Activated CD4-positive, alpha-beta T cell treated with anti-CD3 and anti-CD28 coated beads for 36 hours (primary cell): Measurements from ENCODE around the gene ITGA5. TPM values are rescaled to one million over a fixed set of nuclear protein-coding genes. Genes with fewer than 3 reads are reported as not detected.

Source experiments
- ATAC-seq: fragments of 200-7000 bp; cut with Tn5 transposase; one replicate; pipeline ENCODE4 v1.10.0; 2021; ENCODE audit warnings: mild to moderate bottlenecking, moderate library complexity
- CTCF ChIA-PET: fragments of 350-600 bp; sonication (Branson Sonifier 250); formaldehyde crosslinking; loops from one replicate; lab custom pipeline; 2021; ENCODE audit warnings: antibody characterized with exemption; lab: Charles Lee
- POLR2A ChIA-PET: fragments of 350-600 bp; sonication (Branson Sonifier 250); formaldehyde crosslinking; loops from one replicate; lab custom pipeline; 2021; ENCODE audit warnings: antibody characterized with exemption, inconsistent platforms; lab: Charles Lee
- DNase-seq: peaks from one replicate; pipeline ENCODE4 v3.0.0-alpha.2; 2020
- H3K27ac Mint-ChIP-seq: one replicate; pipeline ENCODE4 v1.8.0; 2021; ENCODE audit warnings: mixed read lengths
- H3K27me3 Mint-ChIP-seq: one replicate; pipeline ENCODE4 v1.8.0; 2021; ENCODE audit warnings: mixed read lengths
- H3K36me3 Mint-ChIP-seq: one replicate; pipeline ENCODE4 v1.8.0; 2021; ENCODE audit warnings: low read depth, mixed read lengths
- H3K4me1 Mint-ChIP-seq: one replicate; pipeline ENCODE4 v1.8.0; 2021; ENCODE audit warnings: mixed read lengths
- H3K4me3 Mint-ChIP-seq: one replicate; pipeline ENCODE4 v1.8.0; 2021; ENCODE audit warnings: mild to moderate bottlenecking, moderate library complexity, mixed read lengths
- H3K9me3 Mint-ChIP-seq: one replicate; pipeline ENCODE4 v1.8.0; 2021; ENCODE audit warnings: low read depth, mixed read lengths
- intact Hi-C, 2 experiments: fragments of 100-400 bp; cut with DNase I in 1 of 2; cut with micrococcal nuclease in 1 of 2; formaldehyde crosslinking; loops; one replicate each; pipeline versions ENCODE4 v1.14.2 to v1.15.1; 2022 to 2024; cut with DNase I, micrococcal nuclease
- total RNA-seq, 2 experiments: library from RNA; stranded (reverse); gene quantifications; one replicate each; pipeline ENCODE4 v1.2.3, GENCODE V29; 2021

The ITGA5 gene
- total RNA-seq, 2 experiments from 2014 or later, result 38.6 to 58.0 TPM

DNA sequence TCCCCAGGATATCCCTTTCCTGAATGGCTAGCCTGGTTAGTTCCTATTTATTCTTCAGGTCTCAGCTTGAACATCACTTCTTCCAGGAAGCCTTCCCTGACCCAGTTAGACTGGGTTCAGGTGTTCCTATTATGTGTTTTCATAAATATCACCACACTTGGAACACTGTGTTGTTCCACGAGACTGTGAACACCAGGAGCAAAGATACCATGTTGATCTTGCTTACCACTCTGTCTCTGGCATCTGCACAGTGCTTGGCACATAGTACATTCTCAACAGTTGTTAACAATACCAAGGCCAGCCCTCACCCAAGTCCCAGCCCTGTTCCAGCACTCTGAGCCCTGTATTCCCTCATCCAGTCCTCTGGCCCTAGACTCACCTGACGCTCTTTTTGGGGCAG lies 20.8 kb downstream of the ITGA5 start:
- ChIA-PET POLR2A (no interaction called here), CTCF (interaction anchor here (0.9 to 12.3 kb wide), 9 partner anchors 16 to 182 kb away, joined by 3 to 638 read pairs (median 13); partner anchors contain the start of genes CBX5, HNRNPA1 and ITGA5)
- no peaks in the 10 kb centered on the region for H3K9me3 Mint-ChIP-seq
- peaks cover 58% of the 10 kb centered on the region for H3K36me3 Mint-ChIP-seq
- H3K4me1 Mint-ChIP-seq, result peaks cover 13% of the 10 kb centered on the region
- no peaks in the 10 kb centered on the region for H3K27me3 Mint-ChIP-seq
- no peak overlapping the region for H3K27ac Mint-ChIP-seq
- DNase-seq (no peak), ATAC-seq (no peak)
- intact Hi-C loops, result loop anchor here in 1 of 2 experiments (2.0 kb wide), 1 partner anchor 15 kb away; no protein-coding TSS in a partner anchor
- no peak overlapping the region for H3K4me3 Mint-ChIP-seq

DNA sequence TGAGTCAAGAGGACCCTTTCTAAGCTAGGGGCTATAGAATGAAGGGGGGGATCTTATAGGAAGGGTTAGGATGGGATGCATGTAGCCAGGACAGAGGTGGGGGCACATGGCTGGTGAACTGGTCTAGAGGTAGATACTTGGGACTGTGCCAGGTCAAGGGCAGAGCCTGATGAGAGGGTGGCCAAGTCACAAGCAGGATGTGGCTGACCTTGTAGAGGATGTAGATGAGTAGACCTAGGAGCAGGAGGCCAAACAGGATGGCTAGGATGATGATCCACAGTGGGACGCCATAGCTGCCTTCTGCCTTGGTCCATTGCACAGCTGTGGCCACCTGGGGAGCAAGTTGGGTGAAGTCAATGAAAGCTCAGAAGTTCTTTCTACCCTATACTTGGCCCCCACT lies 21.9 kb downstream of the ITGA5 start:
- peaks cover 13% of the 10 kb centered on the region for H3K4me1 Mint-ChIP-seq

DNA sequence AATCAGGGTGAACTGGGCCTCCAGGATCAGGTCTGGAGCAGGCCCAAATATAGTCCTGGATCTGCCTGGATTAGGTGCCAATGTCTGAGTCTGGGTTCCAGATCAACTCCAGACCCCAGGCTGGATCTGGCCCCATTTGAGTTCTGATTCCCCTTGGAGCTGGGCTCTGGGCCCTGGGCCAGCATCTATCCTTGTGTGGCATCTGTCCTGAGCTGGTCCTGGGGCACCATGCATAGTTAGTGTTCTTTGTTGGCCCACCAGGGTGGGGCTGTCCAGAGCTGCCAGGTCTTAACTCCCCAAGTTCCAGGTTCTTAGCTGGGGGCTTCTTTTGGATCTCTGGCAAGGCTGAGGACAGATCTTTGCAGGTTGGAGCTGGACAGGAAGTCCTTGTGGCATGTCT lies 23.5 kb downstream of the ITGA5 start:
- Mint-ChIP-seq H3K27me3 (no peaks in the 10 kb centered on the region), H3K9me3 (no peaks in the 10 kb centered on the region), H3K36me3 (peaks cover 43% of the 10 kb centered on the region), H3K4me3 (no peak overlapping the region), H3K4me1 (peaks cover 18% of the 10 kb centered on the region), H3K27ac (no peak overlapping the region)
- ChIA-PET POLR2A (no interaction called here), CTCF (interaction anchor here (0.6 to 12.3 kb wide), 9 partner anchors 9 to 141 kb away, joined by 3 to 638 read pairs (median 3); partner anchors contain the start of gene ITGA5)
- intact Hi-C loops, result no loop called here
- ATAC-seq (no peak), DNase-seq (no peak)

More for the DNA sequence above, 21.9 kb downstream of the ITGA5 start:
- no peak overlapping the region for H3K27ac Mint-ChIP-seq
- intact Hi-C loops, result no loop called here
- CTCF ChIA-PET, result interaction anchor here (0.5 to 12.3 kb wide), 6 partner anchors 18 to 695 kb away, joined by 3 to 638 read pairs (median 4); partner anchors contain the start of gene ITGA5
- DNase-seq, result no peak
- no peak for ATAC-seq
- H3K36me3 Mint-ChIP-seq, result peaks cover 55% of the 10 kb centered on the region
- POLR2A ChIA-PET, result no interaction called here
- no peaks in the 10 kb centered on the region for H3K27me3 Mint-ChIP-seq
- no peaks in the 10 kb centered on the region for H3K9me3 Mint-ChIP-seq
- H3K4me3 Mint-ChIP-seq, result no peak overlapping the region

DNA sequence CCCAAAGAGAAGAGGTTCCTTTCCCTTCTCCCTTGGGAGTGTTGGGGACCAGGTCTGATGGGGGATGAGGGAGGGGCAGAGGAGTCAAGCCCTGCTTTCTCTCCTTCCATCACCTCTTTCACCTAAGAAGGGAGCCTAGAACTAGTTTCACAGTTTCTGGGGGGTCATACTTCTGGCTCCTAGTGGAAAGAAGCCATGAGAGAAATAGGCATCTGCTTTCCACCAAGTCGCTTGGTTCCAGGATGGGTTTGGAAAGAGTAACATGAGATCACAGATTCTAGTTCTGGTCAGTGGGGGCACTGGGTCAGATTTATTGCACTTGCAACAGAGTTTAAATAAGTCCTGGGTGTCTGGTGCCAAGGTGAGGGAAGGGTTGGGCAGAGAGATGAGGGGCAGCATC lies 24.1 kb downstream of the ITGA5 start:
- no peak overlapping the region for H3K4me3 Mint-ChIP-seq
- peaks cover 18% of the 10 kb centered on the region for H3K4me1 Mint-ChIP-seq
- H3K36me3 Mint-ChIP-seq, result peaks cover 42% of the 10 kb centered on the region
- no peak for ATAC-seq
- no peak for DNase-seq
- no peaks in the 10 kb centered on the region for H3K9me3 Mint-ChIP-seq
- ChIA-PET POLR2A (no interaction called here), CTCF (interaction anchor here (0.6 to 12.3 kb wide), 5 partner anchors 9 to 140 kb away, joined by 3 to 638 read pairs (median 5); partner anchors contain the start of gene ITGA5)
- intact Hi-C loops, result no loop called here
- no peak overlapping the region for H3K27ac Mint-ChIP-seq
- H3K27me3 Mint-ChIP-seq, result no peaks in the 10 kb centered on the region

DNA sequence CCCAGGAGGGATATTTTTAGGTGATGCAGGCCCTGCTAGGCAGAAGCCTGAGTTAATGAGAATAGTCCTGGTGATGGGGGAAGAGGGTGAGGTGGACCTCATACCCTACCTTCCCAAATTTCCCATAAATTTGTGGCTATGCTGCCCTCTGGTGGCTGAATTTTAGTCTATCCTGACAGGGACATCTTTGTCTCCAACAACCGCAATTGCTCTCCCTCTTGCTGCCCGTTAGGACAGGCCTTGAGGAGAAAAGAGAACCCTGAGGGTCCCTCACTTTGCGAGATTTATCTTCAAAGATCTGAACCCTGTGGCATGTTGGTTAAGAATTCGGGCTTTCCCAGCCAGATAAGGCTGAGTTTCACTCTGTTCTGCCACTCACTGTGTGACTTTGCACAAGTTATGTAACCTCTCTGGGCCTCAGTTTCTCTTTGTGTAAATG lies 24.8 kb downstream of the ITGA5 start:
- intact Hi-C loops, result no loop called here
- Mint-ChIP-seq H3K4me1 (peaks cover 18% of the 10 kb centered on the region), H3K36me3 (peaks cover 38% of the 10 kb centered on the region), H3K9me3 (no peaks in the 10 kb centered on the region), H3K27me3 (no peaks in the 10 kb centered on the region), H3K27ac (no peak overlapping the region), H3K4me3 (no peak overlapping the region)
- ChIA-PET POLR2A (no interaction called here), CTCF (interaction anchor here (0.6 to 2.5 kb wide), 9 partner anchors 10 to 58 kb away, joined by 3 to 23 read pairs (median 6); no protein-coding TSS in a partner anchor)
- ATAC-seq (peak; percentile 20), DNase-seq (peak; percentile 65)

- no peaks in the 10 kb centered on the region for H3K27me3 Mint-ChIP-seq
- CTCF ChIA-PET, result interaction anchor here (0.6 to 2.5 kb wide), 15 partner anchors 9 to 70 kb away, joined by 3 to 23 read pairs (median 5); partner anchors contain the start of genes COPZ1 and ZNF385A
- ATAC-seq (no peak), DNase-seq (no peak)
- H3K27ac Mint-ChIP-seq, result no peak overlapping the region
- peaks cover 36% of the 10 kb centered on the region for H3K36me3 Mint-ChIP-seq
- peaks cover 18% of the 10 kb centered on the region for H3K4me1 Mint-ChIP-seq
- H3K4me3 Mint-ChIP-seq, result no peak overlapping the region
- H3K9me3 Mint-ChIP-seq, result no peaks in the 10 kb centered on the region
- POLR2A ChIA-PET, result interaction anchor here (0.7 kb wide), 1 partner anchor 114 kb away, joined by 3 read pairs; no protein-coding TSS in a partner anchor
- intact Hi-C loops, result no loop called here
Measured at GRCh38 chr12:54393743-54394142, 25.3 kb downstream of the ITGA5 start.

- DNase-seq (no peak), ATAC-seq (no peak)
- H3K27me3 Mint-ChIP-seq, result no peaks in the 10 kb centered on the region
- ChIA-PET POLR2A (no interaction called here), CTCF (interaction anchor here (0.6 to 2.5 kb wide), 15 partner anchors 8 to 70 kb away, joined by 3 to 23 read pairs (median 6); partner anchors contain the start of genes COPZ1 and ZNF385A)
- no peak overlapping the region for H3K4me3 Mint-ChIP-seq
- H3K4me1 Mint-ChIP-seq, result peaks cover 18% of the 10 kb centered on the region
- H3K27ac Mint-ChIP-seq, result no peak overlapping the region
- H3K9me3 Mint-ChIP-seq, result no peaks in the 10 kb centered on the region
- intact Hi-C loops, result no loop called here
- peaks cover 32% of the 10 kb centered on the region for H3K36me3 Mint-ChIP-seq
Measured at GRCh38 chr12:54393207-54393609, 25.9 kb downstream of the ITGA5 start.

GRCh38 chr12:54392485-54393206 lies 26.4 kb downstream of the ITGA5 start:
- Mint-ChIP-seq H3K27ac (no peak overlapping the region), H3K27me3 (no peaks in the 10 kb centered on the region), H3K4me1 (peaks cover 18% of the 10 kb centered on the region), H3K36me3 (peaks cover 26% of the 10 kb centered on the region), H3K4me3 (no peak overlapping the region), H3K9me3 (no peaks in the 10 kb centered on the region)
- ATAC-seq (no peak), DNase-seq (no peak)
- intact Hi-C loops, result no loop called here
- POLR2A ChIA-PET, result no interaction called here
- CTCF ChIA-PET, result interaction anchor here (0.8 to 2.5 kb wide), 15 partner anchors 11 to 71 kb away, joined by 3 to 23 read pairs (median 6); partner anchors contain the start of gene COPZ1

DNA sequence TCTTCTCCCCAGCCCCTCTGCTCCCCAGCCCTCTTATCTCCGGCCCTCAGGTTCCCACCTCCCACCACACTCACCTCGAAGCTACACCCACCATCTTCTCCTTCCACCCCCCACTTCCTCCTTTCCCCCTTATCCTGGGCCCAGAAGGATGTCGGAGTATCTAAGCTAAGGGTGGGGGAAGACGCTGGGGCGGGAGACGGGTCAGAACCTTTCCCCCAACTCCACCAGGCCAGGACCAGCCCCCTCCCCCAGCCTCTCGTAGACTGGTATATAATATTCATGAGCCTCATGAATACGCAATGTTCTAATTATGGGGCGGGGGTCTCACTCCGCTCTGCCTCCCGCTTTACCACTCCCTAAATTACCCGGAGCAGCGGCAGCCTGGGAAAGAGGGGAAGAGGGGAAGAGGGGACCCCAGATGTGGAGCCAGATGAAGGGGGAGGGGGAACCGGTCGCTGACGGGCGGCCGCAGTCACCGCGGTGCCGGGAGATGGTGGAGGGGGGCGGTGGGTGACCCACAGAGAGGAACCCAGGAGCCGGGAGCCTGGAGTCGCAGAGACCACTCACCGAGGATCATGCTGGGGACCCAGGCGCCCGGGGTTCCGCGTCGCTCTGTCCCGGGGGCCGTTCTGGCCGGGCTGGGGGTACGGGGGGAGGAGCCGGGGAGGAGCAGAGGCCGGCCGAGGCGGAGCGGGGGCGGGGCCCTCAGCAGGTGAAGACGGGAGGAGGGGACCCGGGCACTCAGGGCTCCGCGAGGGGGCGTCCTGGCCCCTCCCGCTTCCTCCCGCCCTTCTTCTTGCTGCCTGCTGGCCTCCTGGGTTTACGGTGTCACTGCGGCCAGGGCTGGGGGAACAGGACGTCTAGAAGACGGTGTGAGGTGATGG lies 28.2 kb downstream of the ITGA5 start:
- ATAC-seq (peak; percentile 78), DNase-seq (peak; percentile 84)
- POLR2A ChIA-PET, result no interaction called here
- no peak overlapping the region for H3K27ac Mint-ChIP-seq
- CTCF ChIA-PET, result interaction anchor here (0.6 to 1.4 kb wide), 4 partner anchors 8 to 71 kb away, joined by 3 to 4 read pairs (median 3); no protein-coding TSS in a partner anchor
- peak overlapping the region; percentile 60 for H3K4me3 Mint-ChIP-seq
- peaks cover 15% of the 10 kb centered on the region for H3K36me3 Mint-ChIP-seq
- no peaks in the 10 kb centered on the region for H3K27me3 Mint-ChIP-seq
- peaks cover 21% of the 10 kb centered on the region for H3K4me1 Mint-ChIP-seq
- intact Hi-C loops, result no loop called here
- no peaks in the 10 kb centered on the region for H3K9me3 Mint-ChIP-seq

- CTCF ChIA-PET, result interaction anchor here (0.6 to 1.0 kb wide), 2 partner anchors 11 to 70 kb away, joined by 3 read pairs; no protein-coding TSS in a partner anchor
- POLR2A ChIA-PET, result no interaction called here
- H3K27me3 Mint-ChIP-seq, result no peaks in the 10 kb centered on the region
- no peak overlapping the region for H3K4me3 Mint-ChIP-seq
- no peaks in the 10 kb centered on the region for H3K9me3 Mint-ChIP-seq
- H3K36me3 Mint-ChIP-seq, result peaks cover 15% of the 10 kb centered on the region
- intact Hi-C loops, result no loop called here
- H3K4me1 Mint-ChIP-seq, result peaks cover 21% of the 10 kb centered on the region
- H3K27ac Mint-ChIP-seq, result no peak overlapping the region
- DNase-seq (no peak), ATAC-seq (no peak)
Measured at GRCh38 chr12:54390176-54390667, 28.8 kb downstream of the ITGA5 start.
